MCF 10A (cell line): ENCODE results near the gene HTR5A. TPM values are rescaled to one million over a fixed set of nuclear protein-coding genes. Genes with fewer than 3 reads are reported as not detected.
A peak's percentile ranks its signal among the peaks of the same experiment; 100 is the strongest.

Source experiments
- BruUV-seq: library from RNA; stranded (reverse); fragments of 400-500 nt; replicated peaks from 2 replicates; lab custom pipeline; 2021; lab: Mats Ljungman, UMichigan
- CTCF ChIA-PET: fragments of 300-600 bp; sonication (Branson Sonifier 250); formaldehyde crosslinking; extraction: SDS; loops from one replicate; lab custom pipeline; 2021; ENCODE audit warnings: antibody characterized with exemption, inconsistent platforms; lab: Yijun Ruan, JAX
- POLR2A ChIA-PET: fragments of 300-600, 350-650 bp; sonication (Branson Sonifier 250); formaldehyde crosslinking; extraction: SDS; loops from one replicate; lab custom pipeline; 2020; ENCODE audit warnings: antibody characterized with exemption, inconsistent platforms; lab: Yijun Ruan, JAX
- DNase-seq: peaks from one replicate; pipeline ENCODE4 v3.0.0-alpha.2; 2018; ENCODE audit not compliant: unreplicated experiment
- H3K27ac Mint-ChIP-seq: one replicate; pipeline ENCODE4 v1.8.0; 2022; ENCODE audit warnings: mild to moderate bottlenecking, low read depth, mixed read lengths; ENCODE audit not compliant: unreplicated experiment
- H3K27me3 Mint-ChIP-seq: one replicate; pipeline ENCODE4 v1.8.0; 2022; ENCODE audit warnings: mixed read lengths; ENCODE audit not compliant: insufficient read depth, unreplicated experiment
- H3K36me3 Mint-ChIP-seq: one replicate; pipeline ENCODE4 v1.8.0; 2022; ENCODE audit warnings: mild to moderate bottlenecking, moderate library complexity, mixed read lengths; ENCODE audit not compliant: insufficient read depth, unreplicated experiment
- H3K4me1 Mint-ChIP-seq: one replicate; pipeline ENCODE4 v1.8.0; 2022; ENCODE audit warnings: mixed read lengths; ENCODE audit not compliant: insufficient read depth, unreplicated experiment
- H3K4me3 Mint-ChIP-seq: one replicate; pipeline ENCODE4 v1.8.0; 2022; ENCODE audit warnings: mild to moderate bottlenecking, moderate library complexity, mixed read lengths; ENCODE audit not compliant: unreplicated experiment
- H3K9me3 Mint-ChIP-seq: one replicate; pipeline ENCODE4 v1.8.0; 2022; ENCODE audit warnings: mixed read lengths; ENCODE audit not compliant: unreplicated experiment
- CTCF ChIP-seq: fragments of 200-600 bp; IDR thresholded peaks from one replicate; pipeline ENCODE4 v1.8.0; 2022; ENCODE audit warnings: antibody characterized with exemption, mild to moderate bottlenecking; ENCODE audit not compliant: unreplicated experiment
- intact Hi-C: fragments of 100-400 bp; cut with micrococcal nuclease; formaldehyde crosslinking; loops from 2 replicates; pipeline ENCODE4 v1.14.1; 2022
- total RNA-seq: library from RNA; stranded (reverse); gene quantifications from 2 replicates; pipeline ENCODE4 v1.2.3, GENCODE V29; 2022

HTR5A gene
- total RNA-seq, 1 experiment from 2014 or later, result not detected

GRCh38 chr7:155066417-155066950, 3.6 kb upstream of the HTR5A start:
- POLR2A ChIA-PET, result interaction anchor here (0.6 to 1.5 kb wide), 8 partner anchors 13 to 614 kb away, joined by 3 to 5 read pairs (median 3); no protein-coding TSS in a partner anchor
- DNase-seq, result peak; percentile 82

GRCh38 chr7:155071121-155071651, 1.1 kb downstream of the HTR5A start:
- Mint-ChIP-seq H3K9me3 (no peaks in the 10 kb centered on the region), H3K4me3 (no peak overlapping the region), H3K27ac (no peak overlapping the region), H3K4me1 (no peaks in the 10 kb centered on the region), H3K27me3 (peaks cover 31% of the 10 kb centered on the region), H3K36me3 (no peaks in the 10 kb centered on the region)
- no peak for TF ChIP-seq CTCF
- no peak for DNase-seq
- POLR2A ChIA-PET, result no interaction called here
- BruUV-seq, result no TSS peak
- CTCF ChIA-PET, result no interaction called here
- intact Hi-C loops, result no loop called here

More at GRCh38 chr7:155066417-155066950, 3.6 kb upstream of the HTR5A start:
- TF ChIP-seq CTCF, result no peak
- no peaks in the 10 kb centered on the region for H3K4me1 Mint-ChIP-seq
- H3K27ac Mint-ChIP-seq, result no peak overlapping the region
- no peaks in the 10 kb centered on the region for H3K27me3 Mint-ChIP-seq
- peaks cover 5% of the 10 kb centered on the region for H3K9me3 Mint-ChIP-seq
- intact Hi-C loops, result no loop called here
- no TSS peak for BruUV-seq
- no peak overlapping the region for H3K4me3 Mint-ChIP-seq
- no peaks in the 10 kb centered on the region for H3K36me3 Mint-ChIP-seq
- CTCF ChIA-PET, result interaction anchor here (0.6 kb wide), 2 partner anchors 15 to 151 kb away, joined by 3 read pairs; no protein-coding TSS in a partner anchor

- H3K4me1 Mint-ChIP-seq, result no peaks in the 10 kb centered on the region
- intact Hi-C loops, result no loop called here
- BruUV-seq, result no TSS peak
- POLR2A ChIA-PET, result no interaction called here
- no peak for DNase-seq
- CTCF ChIA-PET, result interaction anchor here (1.0 kb wide), 1 partner anchor 11 kb away, joined by 4 read pairs; no protein-coding TSS in a partner anchor
- H3K27me3 Mint-ChIP-seq, result peaks cover 31% of the 10 kb centered on the region
- TF ChIP-seq CTCF, result no peak
- no peaks in the 10 kb centered on the region for H3K36me3 Mint-ChIP-seq
- H3K27ac Mint-ChIP-seq, result no peak overlapping the region
- H3K4me3 Mint-ChIP-seq, result no peak overlapping the region
- H3K9me3 Mint-ChIP-seq, result no peaks in the 10 kb centered on the region
These were observed 1.9 kb downstream of the HTR5A start for GRCh38 chr7:155071916-155072571.

GRCh38 chr7:155073922-155074321, 3.8 kb downstream of the HTR5A start:
- intact Hi-C loops, result no loop called here
- no peaks in the 10 kb centered on the region for H3K4me1 Mint-ChIP-seq
- ChIA-PET CTCF (interaction anchor here (0.9 to 1.1 kb wide), 2 partner anchors 20 to 117 kb away, joined by 3 read pairs; no protein-coding TSS in a partner anchor), POLR2A (no interaction called here)
- no peak for DNase-seq
- no peak for TF ChIP-seq CTCF
- H3K36me3 Mint-ChIP-seq, result no peaks in the 10 kb centered on the region
- no peaks in the 10 kb centered on the region for H3K9me3 Mint-ChIP-seq
- H3K27me3 Mint-ChIP-seq, result peaks cover 37% of the 10 kb centered on the region
- no TSS peak for BruUV-seq
- H3K4me3 Mint-ChIP-seq, result no peak overlapping the region
- no peak overlapping the region for H3K27ac Mint-ChIP-seq
